GM12865 (cell line): ENCODE measurements around the gene MPST.

ENCODE experiments used
- DNase-seq: peaks from one replicate; pipeline ENCODE4 v3.0.0; 2010; ENCODE audit warnings: low read depth
- H3K4me3 ChIP-seq: 2 replicates; pipeline ENCODE4 v1.5.1; 2011; ENCODE audit warnings: mild to moderate bottlenecking, low read depth, low read length, control low read depth
- TF ChIP-seq, protein P1 (sequence below): IDR thresholded peaks from 2 replicates; pipeline ENCODE4 v1.5.1; 2011; ENCODE audit warnings: low read length, control low read depth, low read depth, inconsistent platforms; ENCODE audit not compliant: insufficient read depth; ENCODE audit errors: missing control alignments

Gene MPST

DNA sequence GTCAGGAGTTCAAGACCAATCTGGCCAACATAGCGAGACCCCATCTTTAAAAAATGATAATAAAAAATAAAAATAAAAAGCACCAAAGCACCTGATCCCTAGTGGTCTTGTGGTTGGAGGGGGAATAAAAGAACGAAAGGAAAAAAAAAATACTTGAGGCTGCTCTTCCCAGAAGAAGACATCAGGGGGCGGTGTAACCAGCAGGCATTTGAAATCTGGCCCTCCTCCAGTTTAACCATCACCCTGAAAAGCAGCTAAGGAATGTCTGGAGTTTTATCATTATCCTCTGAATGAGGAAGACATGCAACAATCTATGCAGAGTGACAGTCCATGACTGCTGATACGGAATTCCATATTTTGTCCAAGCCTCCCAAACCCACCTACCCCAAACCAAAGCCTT is 26.4 kb downstream of the MPST start:
- peak; percentile 30 for DNase-seq
- H3K4me3 ChIP-seq: no peak overlapping the region
- TF ChIP-seq, protein P1, sequence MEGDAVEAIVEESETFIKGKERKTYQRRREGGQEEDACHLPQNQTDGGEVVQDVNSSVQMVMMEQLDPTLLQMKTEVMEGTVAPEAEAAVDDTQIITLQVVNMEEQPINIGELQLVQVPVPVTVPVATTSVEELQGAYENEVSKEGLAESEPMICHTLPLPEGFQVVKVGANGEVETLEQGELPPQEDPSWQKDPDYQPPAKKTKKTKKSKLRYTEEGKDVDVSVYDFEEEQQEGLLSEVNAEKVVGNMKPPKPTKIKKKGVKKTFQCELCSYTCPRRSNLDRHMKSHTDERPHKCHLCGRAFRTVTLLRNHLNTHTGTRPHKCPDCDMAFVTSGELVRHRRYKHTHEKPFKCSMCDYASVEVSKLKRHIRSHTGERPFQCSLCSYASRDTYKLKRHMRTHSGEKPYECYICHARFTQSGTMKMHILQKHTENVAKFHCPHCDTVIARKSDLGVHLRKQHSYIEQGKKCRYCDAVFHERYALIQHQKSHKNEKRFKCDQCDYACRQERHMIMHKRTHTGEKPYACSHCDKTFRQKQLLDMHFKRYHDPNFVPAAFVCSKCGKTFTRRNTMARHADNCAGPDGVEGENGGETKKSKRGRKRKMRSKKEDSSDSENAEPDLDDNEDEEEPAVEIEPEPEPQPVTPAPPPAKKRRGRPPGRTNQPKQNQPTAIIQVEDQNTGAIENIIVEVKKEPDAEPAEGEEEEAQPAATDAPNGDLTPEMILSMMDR: peak; percentile 53

- TF ChIP-seq, protein P1: no peak
- DNase-seq: no peak
- H3K4me3 ChIP-seq: no peak overlapping the region
Observed at GRCh38 chr22:37046589-37046988, 27.0 kb downstream of the MPST start.

GRCh38 chr22:37047006-37047405 is 27.5 kb downstream of the MPST start:
- TF ChIP-seq, protein P1: no peak
- H3K4me3 ChIP-seq: no peak overlapping the region
- no peak for DNase-seq

GRCh38 chr22:37048133-37048532 is 28.6 kb downstream of the MPST start:
- H3K4me3 ChIP-seq: no peak overlapping the region
- DNase-seq: no peak
- TF ChIP-seq, protein P1: no peak

DNA sequence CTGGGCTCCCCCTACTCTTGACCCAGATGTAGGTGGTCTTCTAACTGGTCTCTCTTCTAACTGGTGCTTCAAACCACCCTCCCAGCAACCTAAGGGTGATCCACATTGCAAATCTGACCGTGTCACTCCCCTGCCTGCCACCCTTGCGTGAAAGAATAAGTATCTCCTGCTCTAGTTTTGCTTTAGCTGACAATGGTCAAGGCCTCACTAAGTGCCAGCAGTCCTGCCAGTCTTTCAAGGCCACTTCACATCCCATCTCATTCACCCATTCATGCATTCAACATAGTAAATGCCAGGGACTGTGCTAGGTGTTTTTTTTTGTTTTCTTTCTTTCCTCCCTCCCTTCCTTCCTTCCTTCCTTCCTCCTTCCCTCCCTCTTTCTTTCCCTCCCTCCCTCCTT is 29.7 kb downstream of the MPST start:
- DNase-seq: no peak
- TF ChIP-seq, protein P1: no peak
- no peak overlapping the region for H3K4me3 ChIP-seq

GRCh38 chr22:37050913-37051312 is 31.4 kb downstream of the MPST start:
- TF ChIP-seq, protein P1: no peak
- no peak for DNase-seq
- no peak overlapping the region for H3K4me3 ChIP-seq

GRCh38 chr22:37051391-37052385 is 32.1 kb downstream of the MPST start, which contains the start of gene KCTD17:
KCTD17 (plus strand) TSS chr22:37051742; CDS start chr22:37051761, 19 bp downstream.
- peak within 1 kb of the TSS; percentile 61 for H3K4me3 ChIP-seq
- DNase-seq: peak; percentile 78
- TF ChIP-seq, protein P1: no peak
